SK-N-SH treated with all-trans-retinoic acid at 6 μM for 48 hours (cell line): Measurements from ENCODE around the gene ASIC3.

Experiments used
- ARNTL ChIP-seq: fragments of 450-650 bp; formaldehyde crosslinking; IDR thresholded peaks from 2 replicates; pipeline ENCODE4 v1.5.0; 2020; ENCODE audit warnings: low read depth, mild to moderate bottlenecking, moderate library complexity, borderline replicate concordance
- BACH2 ChIP-seq: fragments of 250-450 bp; sonication (Bioruptor Pico); IDR thresholded peaks from 2 replicates; pipeline ENCODE4 v1.9.0; 2021; ENCODE audit warnings: mild to moderate bottlenecking, borderline replicate concordance
- ESRRG ChIP-seq: fragments of 250-450 bp; sonication (Bioruptor Pico); IDR thresholded peaks from 2 replicates; pipeline ENCODE4 v1.6.1; 2021; ENCODE audit warnings: mild to moderate bottlenecking
- ISL1 ChIP-seq: fragments of 250-450 bp; sonication (Bioruptor Pico); IDR thresholded peaks from 2 replicates; pipeline ENCODE4 v2.1.2; 2022; ENCODE audit warnings: mild to moderate bottlenecking, moderate library complexity
- OSR1 ChIP-seq: fragments of 250-450 bp; sonication (Bioruptor Pico); IDR thresholded peaks from 2 replicates; pipeline ENCODE4 v1.8.0; 2022; ENCODE audit warnings: moderate library complexity, mild to moderate bottlenecking, inconsistent platforms
- RARB ChIP-seq: fragments of 250-450 bp; sonication (Bioruptor Pico); IDR thresholded peaks from 2 replicates; pipeline ENCODE4 v1.8.0; 2021; ENCODE audit warnings: mild to moderate bottlenecking, moderate library complexity
- ZFP3 ChIP-seq: fragments of 250-450 bp; sonication (Bioruptor Pico); IDR thresholded peaks from 2 replicates; pipeline ENCODE4 v1.5.0; 2020; ENCODE audit warnings: mild to moderate bottlenecking, moderate library complexity

- TF ChIP-seq ESRRG (no peak), ISL1 (CRISPR knock-in tag) (no peak), RARB (CRISPR knock-in tag) (no peak), BACH2 (no peak), ZFP3 (no peak), ARNTL (CRISPR knock-in tag) (no peak), OSR1 (no peak)
Measured at GRCh38 chr7:151013356-151013732, 35.0 kb upstream of the ASIC3 start.
